ENCODE data around the gene ZNF850. TPM values are rescaled to one million over a fixed set of nuclear protein-coding genes. Genes with fewer than 3 reads are reported as not detected.

ZNF850 gene
- total and polyA plus RNA-seq, 9 of the 15 experiments (the other 6 are each of a cell fraction or from before 2014, with no cell fraction given): 1.2 to 13.0 (median 5.9) TPM

GRCh38 chr19:36771261-36772231 lies 1.1 kb downstream of the ZNF850 start (continued):
- peak; percentile 12 to 34; a peak in 1 of 4 replicates for TF ChIP-seq MNT (conservative IDR thresholded peaks at IDR 0.05)
- TF ChIP-seq RB1 (IDR thresholded peaks at IDR 0.05; ENCODE audit: low read depth): no peak
- TF ChIP-seq E2F1 (CRISPR knock-in tag; IDR thresholded peaks at IDR 0.05): no peak
- TF ChIP-seq SRF (CRISPR knock-in tag; IDR thresholded peaks at IDR 0.05): peak; percentile 79 to 92
- no peak for TF ChIP-seq JUNB (CRISPR knock-in tag; conservative IDR thresholded peaks at IDR 0.05)
- TF ChIP-seq MLX (CRISPR knock-in tag; conservative IDR thresholded peaks at IDR 0.05): no peak
- TF ChIP-seq E4F1 (CRISPR knock-in tag; IDR thresholded peaks at IDR 0.05; ENCODE audit: borderline replicate concordance): no peak
- no peak for TF ChIP-seq SRSF7 (optimal IDR thresholded peaks at IDR 0.05; ENCODE audit: low read depth, low read length)
- no peak for TF ChIP-seq KLF16 (IDR thresholded peaks at IDR 0.05)
- TF ChIP-seq NRF1 (conservative IDR thresholded peaks at IDR 0.05 in 1 of 2, IDR thresholded peaks at IDR 0.05 in 1 of 2): no peak
- TF ChIP-seq POLR3A (IDR thresholded peaks at IDR 0.05; ENCODE audit: borderline replicate concordance, extremely low read depth, insufficient read depth, insufficient read length): no peak
- no peak for TF ChIP-seq MXI1 (IDR thresholded peaks at IDR 0.05; ENCODE audit: low read depth, low read length)
- no peak for TF ChIP-seq ELK3 (CRISPR knock-in tag; IDR thresholded peaks at IDR 0.05)
- peak; percentile 23; the same call in 1 of the 2 replicates for TF ChIP-seq POLR2A (conservative IDR thresholded peaks at IDR 0.05)
- no peak for TF ChIP-seq ZKSCAN8 (CRISPR knock-in tag; IDR thresholded peaks at IDR 0.05)
- no peak for TF ChIP-seq HNRNPUL1 (IDR thresholded peaks at IDR 0.05; ENCODE audit: low read length)
- no peak for TF ChIP-seq ARID3B (CRISPR knock-in tag; IDR thresholded peaks at IDR 0.05; ENCODE audit: borderline replicate concordance)

Measured in K562 (cell line).